PC-3 (cell line): ENCODE measurements around the gene SCD5.

ENCODE experiments used
- EZH2 ChIP-seq: fragments of 300-600 bp; sonication (generic); IDR thresholded peaks from one replicate; pipeline ENCODE4 v1.6.1; 2017; ENCODE audit warnings: antibody characterized with exemption, mild to moderate bottlenecking, low read length; ENCODE audit not compliant: unreplicated experiment
- EZH2phosphoT487 ChIP-seq: fragments of 300-600 bp; sonication (generic); IDR thresholded peaks from 2 replicates; pipeline ENCODE4 v1.6.1; 2018; ENCODE audit warnings: mild to moderate bottlenecking, antibody characterized with exemption, low read length, borderline replicate concordance
- TF ChIP-seq, protein P1 (sequence below): fragments of 300-600 bp; sonication (generic); conservative IDR thresholded peaks from 2 replicates; pipeline ENCODE4 v1.5.1; 2017; ENCODE audit warnings: antibody characterized with exemption, low read depth, mild to moderate bottlenecking, low read length

GRCh38 chr4:82825425-82825824 is 26.8 kb upstream of the SCD5 start:
- TF ChIP-seq, protein P1, sequence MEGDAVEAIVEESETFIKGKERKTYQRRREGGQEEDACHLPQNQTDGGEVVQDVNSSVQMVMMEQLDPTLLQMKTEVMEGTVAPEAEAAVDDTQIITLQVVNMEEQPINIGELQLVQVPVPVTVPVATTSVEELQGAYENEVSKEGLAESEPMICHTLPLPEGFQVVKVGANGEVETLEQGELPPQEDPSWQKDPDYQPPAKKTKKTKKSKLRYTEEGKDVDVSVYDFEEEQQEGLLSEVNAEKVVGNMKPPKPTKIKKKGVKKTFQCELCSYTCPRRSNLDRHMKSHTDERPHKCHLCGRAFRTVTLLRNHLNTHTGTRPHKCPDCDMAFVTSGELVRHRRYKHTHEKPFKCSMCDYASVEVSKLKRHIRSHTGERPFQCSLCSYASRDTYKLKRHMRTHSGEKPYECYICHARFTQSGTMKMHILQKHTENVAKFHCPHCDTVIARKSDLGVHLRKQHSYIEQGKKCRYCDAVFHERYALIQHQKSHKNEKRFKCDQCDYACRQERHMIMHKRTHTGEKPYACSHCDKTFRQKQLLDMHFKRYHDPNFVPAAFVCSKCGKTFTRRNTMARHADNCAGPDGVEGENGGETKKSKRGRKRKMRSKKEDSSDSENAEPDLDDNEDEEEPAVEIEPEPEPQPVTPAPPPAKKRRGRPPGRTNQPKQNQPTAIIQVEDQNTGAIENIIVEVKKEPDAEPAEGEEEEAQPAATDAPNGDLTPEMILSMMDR, result no peak
- TF ChIP-seq EZH2, result no peak
- no peak for TF ChIP-seq EZH2phosphoT487
